H9 (cell line): ENCODE data around the gene CDK5. TPM values are rescaled to one million over a fixed set of nuclear protein-coding genes. Genes with fewer than 3 reads are reported as not detected.
A peak's percentile ranks its signal among the peaks of the same experiment; 100 is the strongest.

Experiments used
- DNase-seq: peaks from one replicate; pipeline ENCODE4 v3.0.0-alpha.2; 2017
- H2AFZ ChIP-seq: one replicate; pipeline ENCODE4 v1.6.1; 2013; ENCODE audit warnings: mild to moderate bottlenecking, low read length, control low read depth, moderate library complexity
- H2AK5ac ChIP-seq: 2 replicates; pipeline ENCODE4 v1.6.1; 2013; ENCODE audit warnings: low read length, control low read depth, mixed read lengths; ENCODE audit not compliant: insufficient read length
- H2BK120ac ChIP-seq: one replicate; pipeline ENCODE4 v1.6.1; 2013; ENCODE audit warnings: low read depth, mild to moderate bottlenecking, low read length, control low read depth, inconsistent platforms; ENCODE audit not compliant: poor library complexity, severe bottlenecking
- H2BK12ac ChIP-seq: 2 replicates; pipeline ENCODE4 v1.6.1; 2013; ENCODE audit warnings: low read length, control low read depth, mixed read lengths, low read depth; ENCODE audit not compliant: insufficient read length
- H2BK15ac ChIP-seq: 2 replicates; pipeline ENCODE4 v1.6.1; 2013; ENCODE audit warnings: low read depth, low read length, control low read depth
- H2BK20ac ChIP-seq: one replicate; pipeline ENCODE4 v1.6.1; 2013; ENCODE audit warnings: low read depth, mild to moderate bottlenecking, low read length, control low read depth, inconsistent platforms; ENCODE audit not compliant: poor library complexity, severe bottlenecking
- H2BK5ac ChIP-seq: 2 replicates; pipeline ENCODE4 v1.6.1; 2013; ENCODE audit warnings: low read length, control low read depth, mixed read lengths; ENCODE audit not compliant: insufficient read length
- H3K14ac ChIP-seq: 2 replicates; pipeline ENCODE4 v1.6.1; 2013; ENCODE audit warnings: low read length, control low read depth; ENCODE audit not compliant: insufficient read depth
- H3K18ac ChIP-seq: 2 replicates; pipeline ENCODE4 v1.6.1; 2013; ENCODE audit warnings: low read depth, mild to moderate bottlenecking, mixed read lengths, low read length, control low read depth; ENCODE audit not compliant: insufficient read length
- H3K23ac ChIP-seq: 2 replicates; pipeline ENCODE4 v1.6.1; 2013; ENCODE audit warnings: low read length, control low read depth, mixed read lengths, low read depth; ENCODE audit not compliant: insufficient read length
- H3K23me2 ChIP-seq: 2 replicates; pipeline ENCODE4 v1.6.1; 2013; ENCODE audit warnings: low read depth, mild to moderate bottlenecking, mixed read lengths, low read length, control low read depth; ENCODE audit not compliant: insufficient read length, poor library complexity, severe bottlenecking
- H3K27ac ChIP-seq: 2 replicates; pipeline ENCODE4 v1.5.1; 2013; ENCODE audit warnings: low read length, control low read depth, mixed read lengths, low read depth; ENCODE audit not compliant: insufficient read length
- H3K27me3 ChIP-seq: 2 replicates; pipeline ENCODE4 v1.6.1; 2013; ENCODE audit warnings: low read length, control low read depth, inconsistent platforms; ENCODE audit not compliant: insufficient read depth
- H3K4ac ChIP-seq: 2 replicates; pipeline ENCODE4 v1.6.1; 2013; ENCODE audit warnings: low read depth, mild to moderate bottlenecking, control low read depth, inconsistent platforms, low read length, moderate library complexity
- H3K4me1 ChIP-seq: 2 replicates; pipeline ENCODE4 v1.6.1; 2013; ENCODE audit warnings: low read length, control low read depth, inconsistent platforms; ENCODE audit not compliant: insufficient read depth
- H3K4me2 ChIP-seq: 2 replicates; pipeline ENCODE4 v1.6.1; 2013; ENCODE audit warnings: low read length, control low read depth, mixed read lengths; ENCODE audit not compliant: insufficient read length, insufficient read depth
- H3K56ac ChIP-seq: 2 replicates; pipeline ENCODE4 v1.6.1; 2013; ENCODE audit warnings: low read depth, mild to moderate bottlenecking, mixed read lengths, low read length, control low read depth; ENCODE audit not compliant: insufficient read length
- H3K79me1 ChIP-seq: 2 replicates; pipeline ENCODE4 v1.6.1; 2013; ENCODE audit warnings: low read depth, mild to moderate bottlenecking, moderate library complexity, low read length, control low read depth, inconsistent platforms; ENCODE audit not compliant: insufficient read depth, poor library complexity, severe bottlenecking
- H3K79me2 ChIP-seq: 2 replicates; pipeline ENCODE4 v1.6.1; 2013; ENCODE audit warnings: low read length, control low read depth, inconsistent platforms; ENCODE audit not compliant: insufficient read depth
- H3K9ac ChIP-seq: 2 replicates; pipeline ENCODE4 v1.6.1; 2013; ENCODE audit warnings: low read length, control low read depth, mixed read lengths; ENCODE audit not compliant: insufficient read length; ENCODE audit errors: extremely low read depth
- H3K9me3 ChIP-seq: one replicate; pipeline ENCODE4 v1.6.1; 2013; ENCODE audit warnings: low read depth, low read length, inconsistent platforms; ENCODE audit not compliant: control insufficient read depth
- H3T11ph ChIP-seq: one replicate; pipeline ENCODE4 v1.6.1; 2013; ENCODE audit warnings: mild to moderate bottlenecking, low read length, control low read depth, inconsistent platforms
- H4K20me1 ChIP-seq: one replicate; pipeline ENCODE4 v1.6.1; 2013; ENCODE audit not compliant: control insufficient read depth, insufficient read length, insufficient read depth
- H4K5ac ChIP-seq: 2 replicates; pipeline ENCODE4 v1.6.1; 2013; ENCODE audit warnings: low read depth, mild to moderate bottlenecking, mixed read lengths, low read length, control low read depth; ENCODE audit not compliant: insufficient read length
- H4K8ac ChIP-seq: replicated peaks from 2 replicates; pipeline ENCODE4 v1.6.1; 2013; ENCODE audit warnings: low read length, control low read depth, mixed read lengths, low read depth; ENCODE audit not compliant: insufficient read length
- H4K91ac ChIP-seq: 2 replicates; pipeline ENCODE4 v1.6.1; 2013; ENCODE audit warnings: low read depth, mild to moderate bottlenecking, moderate library complexity, mixed read lengths, low read length, control low read depth; ENCODE audit not compliant: insufficient read length
- H3K27ac Mint-ChIP-seq, 3 experiments: 2 replicates in 2 of 3; 3 replicates in 1 of 3; pipeline ENCODE4 v1.8.0; 2020 to 2021; ENCODE audit warnings: mixed read lengths in 3 of 3, mild to moderate bottlenecking in 1 of 3, moderate library complexity in 1 of 3
- H3K27me3 Mint-ChIP-seq: 2 replicates; pipeline ENCODE4 v1.8.0; 2021; ENCODE audit warnings: low read depth, mild to moderate bottlenecking, moderate library complexity, mixed read lengths
- H3K36me3 Mint-ChIP-seq, 3 experiments: 2 replicates in 2 of 3; 3 replicates in 1 of 3; pipeline ENCODE4 v1.8.0; 2020 to 2021; ENCODE audit warnings: low read depth in 3 of 3, mixed read lengths in 3 of 3; ENCODE audit not compliant: insufficient read depth in 1 of 3
- H3K4me1 Mint-ChIP-seq, 2 experiments: 2 replicates each; pipeline ENCODE4 v1.8.0; 2020; ENCODE audit warnings: mixed read lengths in 2 of 2
- H3K4me3 Mint-ChIP-seq, 2 experiments: 2 replicates in 1 of 2; 3 replicates in 1 of 2; pipeline ENCODE4 v1.8.0; 2020 to 2021; ENCODE audit warnings: mild to moderate bottlenecking in 2 of 2, mixed read lengths in 2 of 2, moderate library complexity in 1 of 2
- H3K9me3 Mint-ChIP-seq, 2 experiments: 2 replicates in 1 of 2; 3 replicates in 1 of 2; pipeline ENCODE4 v1.8.0; 2020; ENCODE audit warnings: mild to moderate bottlenecking in 2 of 2, mixed read lengths in 2 of 2, moderate library complexity in 1 of 2
- CTCF ChIP-seq: fragments of 200-600 bp; sonication (generic); conservative IDR thresholded peaks from 3 replicates; pipeline ENCODE4 v1.8.0; 2021; ENCODE audit warnings: antibody characterized with exemption, mild to moderate bottlenecking
- WGBS: extraction: QIAGEN DNeasy Blood & Tissue Kit; methylation state at CpG from one replicate; pipeline ENCODE4 v1.1.7; 2013; ENCODE audit warnings: missing lambda C conversion rate, low lambda C conversion rate, mixed read lengths; ENCODE audit not compliant: insufficient read length; ENCODE audit errors: extremely low coverage; 5-methylcytosine and 5-hydroxymethylcytosine counted together
- total RNA-seq: library from RNA; stranded (reverse); gene quantifications from 2 replicates; pipeline ENCODE4 v1.2.1, GENCODE V29; 2021

The CDK5 gene
- total RNA-seq, 1 experiment from 2014 or later: 19.9 TPM

- Histone ChIP-seq H3K4me1 (no peaks in the 10 kb centered on the region), H3K56ac (no peak overlapping the region), H3K14ac (no peak overlapping the region), H3T11ph (no peak overlapping the region), H2AK5ac (no peak overlapping the region), H2BK20ac (no peak overlapping the region), H3K4me2 (no peak overlapping the region), H4K91ac (no peak overlapping the region), H2BK15ac (no peak overlapping the region), H3K18ac (no peak overlapping the region), H3K9ac (no peak overlapping the region), H4K5ac (no peak overlapping the region), H3K23ac (no peak overlapping the region), H3K79me2 (peaks cover 28% of the 10 kb centered on the region), H4K8ac (no peak overlapping the region), H3K27ac (no peak overlapping the region), H3K4ac (no peak overlapping the region), H3K23me2 (peaks cover 13% of the 10 kb centered on the region), H3K27me3 (no peaks in the 10 kb centered on the region; the same call in 1 of the 2 replicates), H2AFZ (no peak overlapping the region), H3K9me3 (no peaks in the 10 kb centered on the region), H2BK12ac (no peak overlapping the region), H3K79me1 (peaks cover 6% of the 10 kb centered on the region), H2BK120ac (no peak overlapping the region), H4K20me1 (no peaks in the 10 kb centered on the region), H2BK5ac (no peak overlapping the region)
- H3K36me3 Mint-ChIP-seq: peaks cover 0 to 26% (median 5%) of the 10 kb centered on the region in 3 experiments; a peak in 5 of 7 replicates
- H3K9me3 Mint-ChIP-seq: no peaks in the 10 kb centered on the region
- TF ChIP-seq CTCF: peak; percentile 83
- no CpG with 5 or more reads among the region's 6 CpGs for WGBS
- H3K4me3 Mint-ChIP-seq: no peak overlapping the region
- peaks cover 32 to 36% of the 10 kb centered on the region in 2 experiments for H3K4me1 Mint-ChIP-seq
- no peak overlapping the region for H3K27ac Mint-ChIP-seq
- peak; percentile 71 for DNase-seq
- H3K27me3 Mint-ChIP-seq: peaks cover 7% of the 10 kb centered on the region
Measured at GRCh38 chr7:151091431-151091830, 33.7 kb upstream of the CDK5 start.
